Smooth muscle cell (in vitro differentiated cells): Measurements from ENCODE around the gene CFTR. TPM values are rescaled to one million over a fixed set of nuclear protein-coding genes. Genes with fewer than 3 reads are reported as not detected.

Experiments
- DNase-seq: peaks from one replicate; lab custom pipeline; 2025; ENCODE audit not compliant: unreplicated experiment; lab: John Stamatoyannopoulos, UW
- H2AFZ ChIP-seq: fragments of 200-600 bp; sonication (generic); 2 replicates; pipeline ENCODE4 v1.6.0; 2016; ENCODE audit warnings: antibody characterized with exemption, low read depth, mild to moderate bottlenecking
- H3F3A ChIP-seq: fragments of 200-600 bp; sonication (generic); 2 replicates; pipeline ENCODE4 v1.6.0; 2017; ENCODE audit warnings: antibody characterized with exemption, low read depth
- H3K27ac ChIP-seq: fragments of 200-600 bp; sonication (generic); 2 replicates; pipeline ENCODE4 v1.5.1; 2016; ENCODE audit warnings: low read depth, mild to moderate bottlenecking
- H3K27me3 ChIP-seq: fragments of 200-600 bp; sonication (generic); 2 replicates; pipeline ENCODE4 v1.6.1; 2016; ENCODE audit warnings: low read depth, mild to moderate bottlenecking
- H3K36me3 ChIP-seq: fragments of 200-600 bp; sonication (generic); 2 replicates; pipeline ENCODE4 v1.5.1; 2016; ENCODE audit warnings: low read depth
- H3K4me1 ChIP-seq: fragments of 200-600 bp; sonication (generic); 2 replicates; pipeline ENCODE4 v1.5.1; 2016; ENCODE audit warnings: low read depth
- H3K4me2 ChIP-seq: fragments of 200-600 bp; sonication (generic); 2 replicates; pipeline ENCODE4 v1.6.0; 2016; ENCODE audit warnings: mild to moderate bottlenecking
- H3K4me3 ChIP-seq: fragments of 200-600 bp; sonication (generic); 2 replicates; pipeline ENCODE4 v1.5.1; 2016; ENCODE audit warnings: mild to moderate bottlenecking
- H3K79me2 ChIP-seq: fragments of 200-600 bp; sonication (generic); 2 replicates; pipeline ENCODE4 v1.6.0; 2016; ENCODE audit warnings: low read depth, mild to moderate bottlenecking
- H3K9ac ChIP-seq: fragments of 200-600 bp; sonication (generic); 2 replicates; pipeline ENCODE4 v1.6.0; 2016; ENCODE audit warnings: low read depth
- H3K9me3 ChIP-seq: fragments of 200-600 bp; sonication (generic); replicated peaks from 2 replicates; pipeline ENCODE4 v1.5.1; 2016; ENCODE audit warnings: low read depth
- H4K20me1 ChIP-seq: fragments of 200-600 bp; sonication (generic); 2 replicates; pipeline ENCODE4 v1.6.0; 2016; ENCODE audit warnings: low read depth
- CTCF ChIP-seq: fragments of 200-600 bp; sonication (generic); IDR thresholded peaks from 2 replicates; pipeline ENCODE4 v1.5.1; 2017; ENCODE audit warnings: borderline replicate concordance, mild to moderate bottlenecking, antibody characterized with exemption; ENCODE audit not compliant: insufficient read depth, poor library complexity, severe bottlenecking
- WGBS: methylation state at CpG from one replicate; pipeline ENCODE4 v1.1.7; 2016; ENCODE audit warnings: low lambda C conversion rate; 5-methylcytosine and 5-hydroxymethylcytosine counted together
- polyA plus RNA-seq: library from polyadenylated mRNA; unstranded; fragments of >200 nt; fragmentation: Nextera tagmentation; extraction: Ambion mirVana; gene quantifications from 2 replicates; pipeline ENCODE4 v1.2.1, GENCODE V29; 2016
- total RNA-seq: library from RNA; depleted of rRNA; stranded (reverse); fragments of >200 nt; gene quantifications from 2 replicates; pipeline ENCODE4 v1.2.3, GENCODE V29; 2014

Gene CFTR
- total and polyA plus RNA-seq, 2 experiments from 2014 or later, result 0.53 to 1.6 TPM

DNA sequence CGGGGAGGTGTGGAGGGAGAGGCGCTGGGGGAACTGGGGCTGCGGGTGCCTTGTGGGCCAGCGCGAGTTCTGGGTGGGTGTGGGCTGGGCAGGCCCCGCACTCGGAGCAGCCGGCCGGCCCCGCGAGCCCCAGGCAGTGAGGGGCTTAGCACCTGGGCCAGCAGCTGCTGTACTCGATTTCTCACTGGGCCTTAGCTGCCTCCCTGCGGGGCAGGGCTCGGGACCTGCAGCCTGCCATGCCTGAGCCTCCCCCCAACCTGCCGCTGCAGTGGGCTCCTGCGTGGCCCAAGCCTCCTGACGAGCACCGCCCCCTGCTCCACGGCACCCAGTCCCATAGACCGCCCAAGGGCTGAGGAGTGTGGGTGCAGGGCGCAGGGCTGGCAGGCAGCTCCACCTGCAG lies 116.3 kb downstream of the CFTR start:
- DNase-seq, result no peak
- WGBS, result 94% methylated on average over 17 of the region's 21 CpGs

DNA sequence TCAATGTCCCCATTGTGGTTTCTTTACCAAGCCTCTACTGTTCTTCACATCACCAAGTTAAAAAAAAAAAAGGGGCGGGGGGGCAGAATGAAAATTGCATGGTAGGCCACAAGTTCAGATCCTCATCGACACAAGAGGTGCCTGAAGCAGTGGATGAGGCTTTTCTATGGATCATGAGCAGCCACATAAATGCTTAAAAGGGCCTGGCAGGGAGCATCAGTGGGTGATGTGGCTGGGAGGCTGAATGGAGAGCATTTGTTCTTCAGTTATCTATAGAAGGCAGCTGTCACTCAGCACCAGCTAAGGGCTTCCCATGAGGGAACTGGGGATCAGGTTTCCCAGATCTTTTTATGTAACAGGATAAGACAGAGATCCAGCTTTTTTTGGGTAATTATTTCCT lies 117.9 kb downstream of the CFTR start:
- Histone ChIP-seq H3K4me3 (no peak overlapping the region), H3K9me3 (no peaks in the 10 kb centered on the region), H3K4me1 (no peaks in the 10 kb centered on the region), H3F3A (no peaks in the 10 kb centered on the region), H3K9ac (no peak overlapping the region), H2AFZ (no peak overlapping the region), H3K27ac (no peak overlapping the region), H3K79me2 (no peaks in the 10 kb centered on the region), H4K20me1 (no peaks in the 10 kb centered on the region), H3K4me2 (no peak overlapping the region), H3K36me3 (no peaks in the 10 kb centered on the region), H3K27me3 (no peaks in the 10 kb centered on the region)
- 90% methylated on average over 2 of the region's 2 CpGs for WGBS
- TF ChIP-seq CTCF, result no peak
- DNase-seq, result no peak

More for the DNA sequence above, 116.3 kb downstream of the CFTR start:
- Histone ChIP-seq H4K20me1 (no peaks in the 10 kb centered on the region), H3K4me2 (no peak overlapping the region), H3K9me3 (no peaks in the 10 kb centered on the region), H3K79me2 (no peaks in the 10 kb centered on the region), H3K4me1 (no peaks in the 10 kb centered on the region), H3K36me3 (no peaks in the 10 kb centered on the region), H3K27ac (no peak overlapping the region), H3K27me3 (no peaks in the 10 kb centered on the region), H3K9ac (no peak overlapping the region), H3F3A (no peaks in the 10 kb centered on the region), H2AFZ (no peak overlapping the region), H3K4me3 (no peak overlapping the region)
- no peak for TF ChIP-seq CTCF

GRCh38 chr7:117600911-117601310 lies 121.1 kb downstream of the CFTR start:
- H3K36me3 ChIP-seq, result no peaks in the 10 kb centered on the region
- H3K4me1 ChIP-seq, result no peaks in the 10 kb centered on the region
- H3F3A ChIP-seq, result no peaks in the 10 kb centered on the region
- no peak for DNase-seq
- no peaks in the 10 kb centered on the region for H4K20me1 ChIP-seq
- WGBS, result 39% methylated on average over 2 of the region's 2 CpGs
- H3K4me3 ChIP-seq, result no peak overlapping the region
- no peaks in the 10 kb centered on the region for H3K9me3 ChIP-seq
- H3K27ac ChIP-seq, result no peak overlapping the region
- no peaks in the 10 kb centered on the region for H3K27me3 ChIP-seq
- no peak overlapping the region for H3K9ac ChIP-seq
- no peak overlapping the region for H3K4me2 ChIP-seq
- no peaks in the 10 kb centered on the region for H3K79me2 ChIP-seq
- TF ChIP-seq CTCF, result no peak
- H2AFZ ChIP-seq, result peak overlapping the region; percentile 36

GRCh38 chr7:117603627-117604026 lies 123.8 kb downstream of the CFTR start:
- no peaks in the 10 kb centered on the region for H4K20me1 ChIP-seq
- H3K9ac ChIP-seq, result no peak overlapping the region
- no peaks in the 10 kb centered on the region for H3F3A ChIP-seq
- no peaks in the 10 kb centered on the region for H3K9me3 ChIP-seq
- no peak overlapping the region for H3K4me3 ChIP-seq
- H3K4me1 ChIP-seq, result no peaks in the 10 kb centered on the region
- H3K27me3 ChIP-seq, result no peaks in the 10 kb centered on the region
- no peak for DNase-seq
- H3K4me2 ChIP-seq, result no peak overlapping the region
- no peak overlapping the region for H2AFZ ChIP-seq
- no peak for TF ChIP-seq CTCF
- H3K36me3 ChIP-seq, result no peaks in the 10 kb centered on the region
- no peak overlapping the region for H3K27ac ChIP-seq
- 85% methylated on average over 4 of the region's 4 CpGs for WGBS
- no peaks in the 10 kb centered on the region for H3K79me2 ChIP-seq
